Hematopoietic multipotent progenitor cell treated with erythropoietin and hydrocortisone succinate and interleukin-3 and kit ligand, for 17 days (in vitro differentiated cells): ENCODE results near the gene KCNA5.

Source experiments
- DNase-seq: peaks from one replicate; pipeline ENCODE4 v3.0.0-alpha.2; 2015; ENCODE audit warnings: low spot score

KCNA5 gene

DNA sequence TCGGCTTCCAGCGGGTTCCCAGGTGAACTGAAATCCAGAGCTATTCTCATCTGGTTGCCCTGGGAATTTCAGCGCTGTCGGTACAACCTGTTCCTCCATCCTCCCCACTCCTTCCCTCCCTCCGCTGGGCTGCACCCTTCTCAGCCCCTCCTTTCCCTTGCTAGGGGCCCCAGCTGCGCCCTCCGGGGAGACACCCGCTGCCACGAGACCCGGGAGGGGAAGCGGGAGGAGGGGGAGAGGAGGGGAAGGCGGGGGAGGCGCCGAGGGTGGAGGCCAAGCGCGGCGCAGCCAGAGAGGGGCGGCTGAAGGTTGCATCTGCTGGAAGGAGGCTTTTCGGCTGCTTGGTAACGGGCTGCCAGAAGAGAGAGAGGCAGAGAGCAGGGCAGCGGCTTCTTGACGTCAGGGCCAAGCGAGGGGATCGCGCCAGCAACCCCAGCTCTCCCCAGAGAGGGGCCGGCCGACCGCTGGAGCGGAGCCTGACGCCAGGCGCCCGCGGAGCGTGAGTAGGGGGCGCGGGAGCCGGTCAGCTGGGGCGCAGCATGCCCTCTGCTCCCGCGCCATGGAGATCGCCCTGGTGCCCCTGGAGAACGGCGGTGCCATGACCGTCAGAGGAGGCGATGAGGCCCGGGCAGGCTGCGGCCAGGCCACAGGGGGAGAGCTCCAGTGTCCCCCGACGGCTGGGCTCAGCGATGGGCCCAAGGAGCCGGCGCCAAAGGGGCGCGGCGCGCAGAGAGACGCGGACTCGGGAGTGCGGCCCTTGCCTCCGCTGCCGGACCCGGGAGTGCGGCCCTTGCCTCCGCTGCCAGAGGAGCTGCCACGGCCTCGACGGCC lies at the start of gene KCNA5:
Gene KCNA5, plus strand, starts transcription at position 291 of the 831 bp plus-strand sequence. Its CDS starts 269 bp downstream, at position 560.
- DNase-seq, result no peak

DNA sequence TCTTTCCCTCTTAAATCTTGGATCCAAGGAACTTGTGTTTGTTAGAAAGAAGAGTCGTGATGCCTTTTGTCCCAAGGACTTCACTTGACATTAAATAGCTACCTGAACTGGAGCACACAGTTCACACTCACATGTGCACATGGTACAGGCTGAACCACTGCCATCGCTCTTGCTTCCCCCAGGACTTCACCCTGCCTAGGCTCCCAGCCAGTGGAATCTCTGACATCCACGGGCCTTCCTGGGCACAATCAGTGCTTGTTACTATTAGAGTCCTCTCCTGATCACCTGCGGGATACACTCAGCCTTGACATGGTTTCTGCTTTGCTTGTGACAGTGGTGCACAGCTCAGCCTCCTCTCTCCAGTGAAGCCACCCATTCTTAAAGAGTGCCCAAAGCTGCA lies 49.1 kb upstream of the KCNA5 start:
- no peak for DNase-seq

GRCh38 chr12:4996714-4997113 lies 47.0 kb upstream of the KCNA5 start:
- DNase-seq, result no peak

DNA sequence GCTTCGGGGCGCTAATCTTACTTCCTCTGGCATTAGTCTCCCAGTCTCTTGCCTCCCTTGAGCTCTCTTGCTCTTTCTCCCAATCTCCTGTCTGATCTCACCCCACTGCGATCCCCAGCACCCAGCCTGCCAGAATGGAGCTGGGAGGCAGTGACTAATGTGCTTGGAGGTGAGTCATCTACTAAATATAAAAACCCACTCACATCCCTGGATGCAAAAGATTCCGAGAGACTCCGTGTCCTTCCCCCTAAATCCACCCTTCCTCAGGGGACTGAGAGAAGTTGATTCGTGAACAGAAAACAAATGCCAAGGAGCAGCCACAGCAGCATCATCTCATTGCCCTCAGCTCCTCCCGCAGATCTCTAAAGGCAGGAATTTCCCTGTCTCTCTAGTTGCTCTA lies 45.7 kb upstream of the KCNA5 start:
- DNase-seq, result no peak

- DNase-seq, result no peak
Measured at GRCh38 chr12:5000204-5000603, 43.5 kb upstream of the KCNA5 start.

GRCh38 chr12:5000658-5001385 lies 42.9 kb upstream of the KCNA5 start:
- DNase-seq, result no peak

GRCh38 chr12:5003025-5003666 lies 40.5 kb upstream of the KCNA5 start:
- no peak for DNase-seq

DNA sequence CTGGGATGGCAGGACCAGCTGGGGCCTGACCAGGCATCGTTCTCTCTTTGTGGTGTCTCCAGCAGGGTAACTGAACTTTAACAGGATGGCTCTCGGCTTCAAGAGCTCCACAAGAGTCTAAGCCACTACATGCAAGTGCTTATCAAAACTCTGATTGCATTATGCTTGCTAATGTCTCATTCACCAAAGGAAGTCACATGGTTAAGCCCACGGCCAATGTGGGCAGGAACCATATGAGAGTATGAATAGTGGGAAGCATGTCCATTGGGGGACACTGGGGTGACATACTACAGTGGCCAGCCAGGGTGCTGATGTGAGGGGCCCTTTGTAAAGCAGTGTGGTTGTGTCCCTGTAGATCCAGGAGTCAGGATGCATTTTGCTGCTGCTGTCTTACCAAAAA lies 35.0 kb upstream of the KCNA5 start:
- DNase-seq, result no peak

GRCh38 chr12:5010151-5010550 lies 33.5 kb upstream of the KCNA5 start:
- no peak for DNase-seq

DNA sequence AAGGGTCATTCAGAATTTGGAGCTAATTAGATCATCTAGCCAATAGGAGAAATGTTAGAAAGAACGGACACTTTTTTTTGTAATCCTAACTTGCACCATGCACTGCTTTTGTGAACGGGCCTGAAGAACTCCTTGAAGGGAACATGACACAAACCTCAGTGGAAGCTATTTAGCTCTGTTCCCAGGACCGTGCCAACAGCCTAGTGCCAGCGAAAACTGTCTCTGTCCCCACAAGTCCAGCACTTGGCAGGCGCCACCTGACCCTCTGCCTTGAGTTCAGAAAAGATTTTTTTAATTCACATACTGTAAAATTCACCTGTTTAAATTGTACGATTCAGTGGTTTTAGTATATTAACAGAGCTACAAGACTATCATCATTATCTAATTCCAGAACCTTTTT lies 31.3 kb upstream of the KCNA5 start:
- DNase-seq, result no peak

DNA sequence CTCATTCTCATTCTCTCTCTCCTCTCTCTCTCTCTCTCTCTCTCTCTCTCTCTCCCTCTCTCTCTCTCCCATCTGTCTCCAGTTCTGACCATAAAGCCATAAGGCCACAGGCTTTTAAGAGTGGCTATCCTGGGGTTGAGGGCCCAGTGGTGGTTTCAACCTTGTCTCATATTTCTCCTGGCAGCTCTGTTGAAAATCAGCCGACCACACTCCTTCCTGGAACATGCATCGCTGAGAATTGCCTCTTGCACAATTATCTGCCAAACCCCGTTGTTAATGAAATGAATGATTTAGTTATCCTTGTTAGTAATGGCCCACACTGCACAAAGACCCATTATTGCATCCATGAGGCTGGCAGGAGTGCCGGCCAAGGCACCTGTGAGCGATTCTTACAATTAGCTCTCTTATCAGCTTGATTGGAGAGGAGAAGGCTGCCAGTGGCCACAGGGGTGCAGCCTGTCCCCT lies 30.4 kb upstream of the KCNA5 start:
- DNase-seq, result no peak

GRCh38 chr12:5014269-5014668 lies 29.4 kb upstream of the KCNA5 start:
- DNase-seq, result no peak

GRCh38 chr12:5015711-5016492 lies 27.8 kb upstream of the KCNA5 start:
- no peak for DNase-seq

DNA sequence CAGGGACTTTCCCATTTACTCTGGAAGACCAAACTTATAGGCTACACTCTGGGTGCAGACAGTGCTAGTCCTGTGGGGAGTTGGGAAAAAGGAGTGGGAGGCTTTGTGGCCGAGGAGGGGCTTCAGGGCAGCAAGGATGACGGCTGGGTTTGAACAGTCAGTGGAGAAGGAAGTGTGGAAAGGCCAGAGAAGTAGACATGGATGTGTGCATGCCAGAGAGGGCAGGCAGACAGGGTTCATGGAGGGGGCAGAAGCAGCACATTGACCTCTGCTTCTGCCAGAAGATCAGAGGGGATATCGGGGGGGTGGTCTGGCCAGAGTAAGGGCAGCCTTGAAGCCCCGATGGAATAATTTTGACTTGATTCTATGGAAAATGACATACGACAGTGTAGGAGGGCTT lies 27.2 kb upstream of the KCNA5 start:
- DNase-seq, result no peak

DNA sequence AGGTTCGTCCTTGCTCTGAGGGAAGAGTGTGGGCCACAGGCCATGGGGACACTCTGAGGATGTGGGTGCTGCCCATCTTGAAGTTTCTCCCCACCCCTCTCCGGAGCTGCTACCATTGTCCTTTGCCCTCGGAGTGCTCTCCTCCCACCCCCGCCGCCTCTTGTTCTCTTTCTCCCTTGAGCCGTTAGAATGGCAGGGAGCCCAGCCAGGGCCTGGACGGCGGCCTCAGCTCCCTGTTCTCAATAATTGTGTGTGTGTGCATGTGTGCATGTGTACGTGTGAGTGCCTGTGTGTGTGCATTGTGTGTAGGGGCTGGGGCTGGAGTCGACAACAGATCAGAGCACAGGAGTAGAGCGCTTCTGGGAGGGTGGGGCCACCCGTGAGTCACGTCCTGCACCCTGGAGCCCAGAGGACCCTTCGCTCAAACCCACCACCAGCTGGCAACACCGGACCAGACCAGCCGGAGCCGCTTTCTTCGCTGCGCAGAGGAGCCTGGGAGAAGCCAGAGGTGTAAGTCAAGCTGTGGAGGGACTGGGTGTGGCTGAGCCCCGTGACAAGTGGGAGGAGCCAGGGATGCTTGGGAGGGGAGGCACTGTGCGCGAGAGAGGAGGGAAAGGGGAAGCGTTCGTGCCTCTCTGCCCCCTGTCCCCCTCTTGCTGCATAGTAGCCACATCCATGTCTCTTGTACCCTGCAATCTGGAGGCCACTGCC lies 25.9 kb upstream of the KCNA5 start:
- no peak for DNase-seq

DNA sequence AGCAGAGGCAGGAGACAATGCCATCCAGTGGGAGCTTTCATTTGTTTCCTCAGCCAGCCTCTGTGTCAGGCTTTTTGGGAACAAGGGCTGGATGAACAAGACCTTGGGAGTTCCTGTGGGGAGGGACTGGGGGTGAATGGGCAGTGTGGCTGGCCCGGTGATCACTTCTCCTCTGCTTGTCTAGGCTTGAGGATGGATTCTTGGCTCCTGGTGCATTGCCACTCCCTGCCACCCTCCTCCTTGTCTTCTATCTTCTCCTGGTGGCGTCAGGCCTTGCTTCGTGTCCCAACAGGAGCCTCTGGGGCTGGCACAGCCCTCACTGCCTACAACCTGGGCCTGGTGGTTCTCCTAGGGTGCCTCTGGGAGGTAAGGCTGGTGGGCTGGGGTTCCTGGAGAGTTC lies 25.0 kb upstream of the KCNA5 start:
- no peak for DNase-seq

- no peak for DNase-seq
Measured at GRCh38 chr12:5022025-5022424, 21.7 kb upstream of the KCNA5 start.

DNA sequence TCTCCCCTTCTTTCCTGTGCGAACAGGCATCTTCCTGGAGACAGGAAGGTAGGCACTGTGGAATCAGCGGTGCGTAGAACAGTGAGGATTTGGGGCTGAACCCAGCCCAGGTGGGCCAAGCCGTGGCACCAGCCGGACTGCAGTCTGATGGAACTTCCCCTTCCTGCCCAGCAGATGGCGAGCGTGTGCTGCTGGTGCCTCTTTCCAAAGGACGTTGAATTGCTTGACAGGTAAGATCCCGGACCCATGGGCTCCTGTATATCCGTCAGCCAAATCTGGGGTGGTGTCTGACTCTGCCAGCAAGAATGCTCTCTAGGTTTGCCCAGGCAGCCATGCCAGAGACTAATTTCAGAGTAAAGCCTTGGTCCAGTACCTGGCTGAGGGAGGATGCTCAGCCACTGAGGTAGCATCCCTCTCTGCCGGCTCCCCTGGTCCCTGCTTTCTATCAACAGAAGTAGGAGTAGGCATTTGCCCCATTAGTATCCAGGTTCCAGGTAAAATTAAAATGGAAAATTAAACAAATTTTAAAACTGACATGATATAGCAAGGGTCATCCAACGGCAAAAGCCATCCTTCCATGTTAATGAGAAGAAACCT lies 21.1 kb upstream of the KCNA5 start:
- peak; percentile 42 for DNase-seq

DNA sequence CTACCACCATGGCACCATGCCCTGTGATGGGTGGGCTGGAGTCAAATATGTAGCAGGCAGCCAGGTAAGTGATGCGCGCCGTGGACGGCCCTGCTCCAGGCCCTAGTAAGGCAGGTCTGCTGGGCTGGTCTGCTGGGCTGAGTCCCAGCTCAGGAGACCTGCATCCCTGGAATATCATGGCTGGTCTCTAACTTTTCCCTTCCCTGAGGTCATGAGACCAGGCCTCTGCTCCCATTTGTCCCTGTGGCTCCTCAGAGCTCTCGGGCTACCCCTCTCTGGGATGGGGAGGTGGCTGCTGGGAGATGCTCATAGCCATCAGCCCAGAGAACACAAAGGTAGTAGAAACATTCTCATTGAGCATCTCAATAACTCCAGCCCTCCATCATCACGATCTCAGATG lies 19.8 kb upstream of the KCNA5 start:
- no peak for DNase-seq

DNA sequence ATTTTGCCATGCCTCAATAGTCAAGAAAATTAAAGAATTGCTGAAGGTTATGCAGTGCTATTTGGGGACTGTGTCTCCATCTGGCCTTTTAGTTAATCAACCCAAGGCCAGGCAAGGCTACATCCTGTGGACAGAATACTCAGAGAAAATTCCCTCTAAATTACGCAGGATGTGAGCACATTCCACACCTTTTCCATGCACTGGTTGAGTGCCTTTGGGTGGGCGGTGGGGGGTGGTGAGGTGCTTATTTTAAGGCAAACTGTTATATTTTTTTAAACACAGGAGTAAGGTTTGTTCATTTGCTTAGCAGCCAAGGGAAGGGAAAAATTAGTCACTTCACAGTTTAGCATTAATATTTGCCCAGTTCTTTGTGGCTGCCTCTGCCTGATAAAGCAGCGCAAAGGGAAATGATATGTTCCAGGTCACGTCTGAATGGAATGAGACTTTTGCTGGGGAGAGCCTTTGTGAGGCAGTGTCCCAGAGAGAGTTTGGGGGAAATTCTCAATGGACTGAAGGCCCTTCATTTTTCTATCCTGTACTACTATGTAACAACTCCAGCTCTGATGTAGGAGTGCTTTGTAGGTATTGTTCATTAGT lies 17.2 kb upstream of the KCNA5 start:
- DNase-seq, result no peak
